AG09309 (cell line): Measurements from ENCODE around the gene THOC5.

Experiments used
- DNase-seq: peaks from one replicate; pipeline ENCODE4 v3.0.0-alpha.2; 2010; ENCODE audit warnings: low read depth
- H3K4me3 ChIP-seq: 2 replicates; pipeline ENCODE4 v1.5.1; 2011; ENCODE audit warnings: mild to moderate bottlenecking, low read depth, low read length, moderate library complexity; ENCODE audit not compliant: control insufficient read depth
- TF ChIP-seq, protein P1 (sequence below): IDR thresholded peaks from 2 replicates; pipeline ENCODE4 v1.5.1; 2011; ENCODE audit warnings: mild to moderate bottlenecking, low read depth, low read length, inconsistent platforms; ENCODE audit not compliant: insufficient read depth, control insufficient read depth; ENCODE audit errors: missing control alignments

Gene THOC5

DNA sequence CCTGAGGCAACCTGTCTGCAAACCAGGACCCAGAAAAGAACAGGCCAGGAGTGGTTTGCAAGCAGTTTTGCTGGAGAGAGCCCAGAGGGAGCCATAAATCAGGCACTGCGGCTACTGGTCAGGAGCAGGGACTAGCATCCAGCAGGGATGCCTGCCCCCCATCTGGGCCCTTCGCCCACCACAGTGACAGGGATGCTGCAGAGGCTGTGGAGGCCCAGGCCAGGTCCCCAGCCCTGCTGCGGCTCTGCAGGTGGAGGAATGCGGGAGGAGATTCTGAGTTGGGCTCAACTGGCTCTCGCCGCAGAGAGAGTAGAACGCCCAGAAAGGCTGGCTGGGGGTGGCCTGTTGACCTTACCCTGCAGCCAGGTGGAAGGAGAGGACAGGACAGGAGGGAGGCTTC is 89.9 kb downstream of the THOC5 start:
- no peak for DNase-seq
- TF ChIP-seq, protein P1, sequence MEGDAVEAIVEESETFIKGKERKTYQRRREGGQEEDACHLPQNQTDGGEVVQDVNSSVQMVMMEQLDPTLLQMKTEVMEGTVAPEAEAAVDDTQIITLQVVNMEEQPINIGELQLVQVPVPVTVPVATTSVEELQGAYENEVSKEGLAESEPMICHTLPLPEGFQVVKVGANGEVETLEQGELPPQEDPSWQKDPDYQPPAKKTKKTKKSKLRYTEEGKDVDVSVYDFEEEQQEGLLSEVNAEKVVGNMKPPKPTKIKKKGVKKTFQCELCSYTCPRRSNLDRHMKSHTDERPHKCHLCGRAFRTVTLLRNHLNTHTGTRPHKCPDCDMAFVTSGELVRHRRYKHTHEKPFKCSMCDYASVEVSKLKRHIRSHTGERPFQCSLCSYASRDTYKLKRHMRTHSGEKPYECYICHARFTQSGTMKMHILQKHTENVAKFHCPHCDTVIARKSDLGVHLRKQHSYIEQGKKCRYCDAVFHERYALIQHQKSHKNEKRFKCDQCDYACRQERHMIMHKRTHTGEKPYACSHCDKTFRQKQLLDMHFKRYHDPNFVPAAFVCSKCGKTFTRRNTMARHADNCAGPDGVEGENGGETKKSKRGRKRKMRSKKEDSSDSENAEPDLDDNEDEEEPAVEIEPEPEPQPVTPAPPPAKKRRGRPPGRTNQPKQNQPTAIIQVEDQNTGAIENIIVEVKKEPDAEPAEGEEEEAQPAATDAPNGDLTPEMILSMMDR: no peak
- no peak overlapping the region for H3K4me3 ChIP-seq

DNA sequence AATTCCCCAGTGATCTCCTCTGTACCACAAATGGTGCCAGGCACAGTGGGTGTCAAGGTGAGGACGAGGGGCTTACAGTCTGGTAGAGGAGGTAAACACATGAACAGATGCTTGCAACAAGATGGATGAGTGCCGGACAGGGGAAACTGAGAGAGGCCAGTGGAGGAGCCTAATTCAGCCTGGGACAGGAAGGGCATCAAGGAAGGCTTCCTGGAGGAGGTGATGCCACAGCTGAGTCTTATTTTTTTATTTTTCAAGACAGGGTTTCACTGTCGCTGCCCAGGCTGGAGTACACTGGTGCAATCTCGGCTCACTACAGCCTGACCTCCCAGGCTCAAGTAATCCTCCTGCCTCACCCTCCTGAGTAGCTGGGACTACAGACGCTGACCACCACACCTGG is 92.3 kb downstream of the THOC5 start:
- TF ChIP-seq, protein P1: no peak
- H3K4me3 ChIP-seq: no peak overlapping the region
- no peak for DNase-seq

DNA sequence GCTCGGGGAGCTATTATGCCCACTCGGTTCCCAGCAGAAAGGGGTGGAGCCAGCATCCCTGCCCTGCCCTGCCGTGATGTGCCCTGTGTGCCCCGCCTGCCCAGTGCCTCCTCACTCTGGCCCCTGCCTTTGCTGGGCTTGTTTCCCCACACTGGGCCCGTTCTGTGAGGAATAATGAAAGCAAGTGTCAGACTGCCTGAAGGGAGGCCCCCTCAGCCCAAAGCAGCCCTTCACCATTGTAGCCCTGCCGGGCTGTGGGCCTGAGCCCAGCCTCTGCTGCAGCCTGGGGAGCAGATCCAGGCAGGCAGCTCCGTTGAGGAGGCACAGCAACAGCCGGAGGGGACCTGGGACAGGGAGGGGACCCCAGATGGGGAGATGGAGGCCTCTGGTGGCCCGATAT is 93.8 kb downstream of the THOC5 start:
- H3K4me3 ChIP-seq: no peak overlapping the region
- DNase-seq: no peak
- TF ChIP-seq, protein P1: no peak

DNA sequence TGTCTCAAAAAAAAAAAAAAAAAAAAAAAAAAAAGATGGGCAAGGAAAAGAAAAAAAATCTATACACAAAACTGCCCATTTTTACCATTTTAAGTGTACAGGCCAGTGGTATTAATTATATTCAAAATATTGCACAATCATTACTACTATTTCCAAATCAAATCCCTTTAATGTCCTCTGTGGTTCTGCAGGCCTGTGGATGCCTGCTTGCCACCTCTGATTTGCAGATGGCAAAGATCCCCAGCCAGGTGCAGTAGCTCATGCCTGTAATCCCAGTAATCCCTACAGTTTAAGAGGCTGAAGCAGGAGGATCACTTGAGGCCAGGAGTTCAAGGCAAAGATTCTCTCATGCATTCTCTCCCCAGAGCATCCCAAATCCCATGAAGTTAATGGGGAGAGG is 95.0 kb downstream of the THOC5 start:
- no peak overlapping the region for H3K4me3 ChIP-seq
- DNase-seq: no peak
- TF ChIP-seq, protein P1: no peak

DNA sequence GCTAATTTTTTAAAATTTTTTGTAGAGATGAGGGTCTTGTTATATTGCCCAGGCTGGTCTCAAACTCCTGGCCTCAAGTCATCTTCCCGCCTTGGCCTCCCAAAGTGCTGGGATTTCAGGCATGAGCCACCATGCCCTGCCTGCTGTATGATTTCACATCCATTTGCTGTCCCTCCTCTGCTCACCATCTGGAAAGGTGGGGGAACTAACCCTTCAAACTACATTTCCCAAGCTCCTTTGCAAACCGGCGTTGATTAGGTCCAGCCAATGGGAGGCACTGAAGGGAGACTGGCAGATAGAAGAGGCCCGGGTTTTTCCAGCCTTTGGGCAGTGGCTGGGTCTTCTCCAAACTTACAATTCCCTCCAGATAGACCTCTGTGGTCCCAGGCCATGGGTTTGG is 95.8 kb downstream of the THOC5 start:
- H3K4me3 ChIP-seq: no peak overlapping the region
- TF ChIP-seq, protein P1: no peak
- DNase-seq: no peak

DNA sequence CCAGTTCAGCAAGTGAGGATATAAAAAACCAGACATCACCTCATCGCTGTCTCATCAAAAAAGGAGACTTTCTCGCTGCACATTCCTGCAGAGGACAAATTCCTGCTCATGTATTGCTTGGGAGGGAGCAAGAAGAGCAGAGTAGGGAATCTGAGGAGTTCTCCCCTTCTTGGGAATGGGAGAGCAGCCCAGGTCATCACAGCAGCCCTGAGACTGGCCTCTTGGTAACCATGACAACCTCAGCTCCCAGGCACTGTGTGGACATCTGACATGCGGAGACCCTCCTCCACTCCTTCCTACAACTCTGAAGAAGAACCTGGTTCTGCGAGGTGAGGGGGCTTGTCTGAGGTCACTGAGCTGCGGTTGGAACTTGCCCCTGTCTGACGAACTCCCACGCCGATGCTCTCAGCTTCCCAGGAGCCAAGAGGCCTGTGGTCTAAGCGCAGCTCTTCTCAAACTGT is 97.3 kb downstream of the THOC5 start:
- TF ChIP-seq, protein P1: no peak
- DNase-seq: no peak
- no peak overlapping the region for H3K4me3 ChIP-seq
